Kasumi-1 (cell line): ENCODE measurements around the gene JAM2.

Experiments
- DNase-seq, 2 experiments: peaks; one replicate each; lab custom pipeline; 2025; lab: John Stamatoyannopoulos, UW

Gene JAM2

DNA sequence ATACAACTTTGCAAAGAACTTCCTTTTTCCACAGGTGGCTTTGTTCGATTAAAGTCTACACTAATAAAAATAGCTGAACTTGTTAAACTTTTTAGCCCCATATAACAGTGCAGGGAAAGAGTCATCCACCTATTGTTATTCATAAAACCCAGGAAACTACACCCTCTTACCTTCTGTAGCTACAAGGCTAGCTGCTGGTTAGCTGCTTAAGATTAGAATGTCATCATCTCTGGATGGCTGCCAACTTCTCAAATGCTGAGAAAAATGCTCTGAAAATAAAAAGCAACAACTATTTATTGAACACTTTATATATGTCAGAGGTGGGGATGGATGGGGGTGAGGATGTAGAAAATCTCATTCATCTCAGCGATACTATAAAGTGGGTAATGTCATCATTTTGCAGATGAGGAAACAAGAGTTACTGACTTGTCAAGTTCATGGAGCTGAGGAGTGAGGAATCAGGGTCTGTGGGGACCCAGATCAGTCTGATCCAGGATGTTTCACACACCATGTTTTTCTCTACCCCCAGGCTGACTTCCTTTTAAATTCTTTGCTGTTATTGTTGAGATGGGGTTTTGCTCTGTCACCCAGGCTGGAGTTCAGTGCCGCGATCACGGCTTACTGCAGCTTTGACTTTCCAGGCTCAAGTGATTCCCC is 78.6 kb downstream of the JAM2 start:
- peak in 1 of 2 experiments; percentile 8 for DNase-seq

DNA sequence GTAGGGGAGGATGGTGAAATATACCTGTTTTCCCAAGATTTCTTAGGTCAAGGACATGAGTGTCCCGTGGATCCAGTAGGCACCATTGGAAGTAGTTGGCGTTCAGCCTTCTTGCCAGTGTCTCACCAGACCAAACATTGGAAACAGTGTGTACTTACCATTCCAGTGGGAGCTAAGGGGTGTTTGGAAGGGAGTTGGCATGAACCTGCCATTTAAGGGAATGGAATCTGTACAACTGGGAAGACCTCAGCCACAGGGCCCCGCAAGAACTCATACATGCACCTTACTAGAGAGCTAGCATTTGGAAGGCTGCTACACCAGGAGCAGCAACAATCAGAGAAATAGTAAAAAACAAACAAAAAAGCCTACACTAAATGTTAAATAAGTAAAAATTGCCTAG is 82.9 kb downstream of the JAM2 start:
- no peak for DNase-seq

DNA sequence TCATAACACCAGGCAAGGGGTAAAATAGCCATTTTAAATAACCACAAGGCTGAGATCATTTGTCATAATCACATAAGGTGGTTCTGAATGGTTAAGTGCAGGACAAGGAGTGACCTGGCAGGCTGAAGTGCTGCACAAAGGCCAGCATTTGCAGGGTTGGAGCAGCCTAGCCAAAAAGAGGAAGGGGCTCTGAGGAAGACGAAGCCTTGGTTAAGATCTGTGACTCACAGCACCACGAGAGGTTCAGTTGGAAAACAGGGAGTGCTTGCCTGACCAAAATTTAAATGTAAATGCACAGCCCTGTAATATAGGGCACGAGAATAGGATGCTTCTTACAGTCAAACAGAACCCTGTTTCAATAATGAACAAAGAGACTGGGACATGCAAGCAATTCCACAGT is 83.6 kb downstream of the JAM2 start:
- DNase-seq, result peak; percentile 77 to 82

DNA sequence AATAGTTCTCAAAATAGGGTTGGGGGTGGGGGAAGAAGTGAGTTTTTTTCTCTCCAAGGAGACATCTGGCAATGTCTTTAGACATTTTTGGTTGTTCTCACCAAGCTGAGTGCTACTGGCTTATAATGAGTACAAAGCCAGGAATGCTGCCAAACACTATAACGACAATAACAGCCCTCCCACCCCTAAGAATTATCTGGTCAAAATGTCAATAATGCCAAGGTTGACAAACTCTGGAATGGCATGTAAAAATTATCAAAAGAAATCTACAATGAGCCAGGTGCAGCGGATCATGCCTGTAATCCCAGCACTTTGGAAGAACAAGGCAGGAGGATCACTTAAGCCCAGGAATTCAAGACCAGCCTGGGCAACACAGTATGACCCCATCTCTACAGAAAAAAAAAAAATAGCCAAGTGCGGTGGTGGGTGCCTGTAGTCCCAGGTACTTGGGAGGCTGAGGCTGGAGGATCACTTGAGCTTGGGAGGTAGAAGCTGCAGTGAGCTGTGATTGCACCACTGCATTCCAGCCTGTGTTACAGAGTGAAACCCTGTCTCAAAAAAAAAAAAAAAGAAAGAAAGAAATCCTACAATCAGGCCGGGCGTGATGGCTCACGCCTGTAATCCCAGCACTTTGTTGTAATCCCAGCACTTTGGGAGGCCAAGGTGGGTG is 93.2 kb downstream of the JAM2 start:
- DNase-seq, result no peak

DNA sequence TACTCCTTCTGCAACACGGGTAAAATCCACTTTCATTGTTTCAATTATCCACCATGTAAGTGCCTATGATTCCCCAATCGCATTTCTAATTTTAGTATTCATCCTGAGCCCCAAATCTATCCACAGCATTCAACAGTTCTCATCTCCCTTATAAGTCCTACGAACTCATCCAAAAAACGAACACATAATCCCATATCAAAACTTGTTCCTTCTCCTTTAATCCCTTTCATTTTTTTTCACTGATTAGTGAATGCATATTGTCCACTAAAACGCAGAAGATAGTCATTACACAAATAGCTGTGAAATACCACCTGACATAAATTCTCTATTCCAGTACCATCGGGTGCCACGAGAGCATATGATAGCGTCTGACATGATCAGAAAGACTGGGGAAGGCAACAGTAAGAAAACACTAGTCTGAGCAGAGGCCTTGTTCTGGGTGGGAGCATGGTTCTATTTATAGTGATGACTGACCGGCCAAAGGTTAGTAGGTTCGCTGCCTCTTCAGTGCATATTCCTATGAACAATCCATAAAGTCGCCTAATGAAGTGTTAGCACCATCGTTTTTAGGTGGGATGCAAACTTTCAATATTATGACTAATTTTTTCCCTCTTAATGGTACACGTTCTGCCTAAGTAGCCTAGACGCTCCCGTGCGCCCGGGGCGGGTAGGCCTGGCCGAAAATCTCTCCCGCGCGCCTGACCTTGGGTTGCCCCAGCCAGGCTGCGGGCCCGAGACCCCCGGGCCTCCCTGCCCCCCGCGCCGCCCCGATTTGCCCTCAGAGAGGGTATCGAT is 95.0 kb downstream of the JAM2 start:
- DNase-seq, result peak; percentile 33 to 47

DNA sequence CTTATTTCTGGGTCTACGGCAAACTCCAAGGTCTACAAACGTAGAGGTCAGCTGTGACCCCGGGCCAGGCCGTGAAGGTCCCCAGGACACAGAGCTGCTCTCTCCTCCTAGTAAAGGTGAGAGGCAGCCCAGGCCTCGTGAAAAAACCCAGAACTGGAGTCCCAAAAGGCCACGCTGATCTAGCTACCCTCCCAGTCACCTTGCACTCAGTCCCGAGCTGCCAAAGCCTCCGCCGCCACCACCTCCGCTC is 95.5 kb downstream of the JAM2 start:
- no peak for DNase-seq

DNA sequence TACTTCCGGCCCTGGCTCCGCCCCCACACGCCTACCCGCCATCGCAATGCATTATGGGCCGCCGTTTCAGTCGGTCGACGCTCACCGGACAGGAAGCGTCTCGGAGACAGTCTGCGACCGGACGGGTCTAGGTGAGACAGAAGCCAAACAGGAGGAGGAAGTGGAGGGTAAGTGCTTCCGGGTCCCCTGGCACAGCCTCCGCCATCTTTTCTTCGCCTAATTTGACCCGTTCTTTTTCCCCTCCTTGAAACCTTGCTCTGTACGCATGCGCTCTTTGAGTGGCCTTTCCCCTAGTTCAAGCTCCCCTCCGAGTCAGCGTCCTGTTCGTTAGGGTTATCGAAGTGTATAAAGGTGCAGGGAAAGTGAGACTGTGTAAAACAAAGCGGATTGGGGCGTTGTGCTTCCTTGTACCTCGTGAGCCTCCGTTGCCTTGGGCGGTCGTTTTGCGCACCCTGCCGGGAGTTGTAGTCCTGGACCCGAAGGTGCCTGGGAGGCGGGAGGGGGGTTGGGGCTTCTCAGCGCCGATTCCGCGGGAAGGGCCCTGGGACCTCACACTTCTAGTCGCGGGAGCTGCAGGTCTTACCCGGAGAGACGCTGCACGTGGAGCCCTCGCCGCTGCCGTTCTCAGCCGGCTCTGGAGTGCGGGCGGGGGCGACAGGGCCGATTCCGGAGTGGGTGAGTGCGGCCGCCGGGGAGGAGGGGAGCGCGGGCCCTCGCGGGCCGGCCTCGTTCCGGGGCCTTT is 96.0 kb downstream of the JAM2 start, which contains the start of the genes ATP5PF and GABPA:
ATP5PF (minus strand) TSS at position 1 of the 742 bp plus-strand sequence. CDS start 5,110 bp downstream, outside the sequence.
GABPA (plus strand) TSS at position 69 of the 742 bp plus-strand sequence. CDS start 6,627 bp downstream, outside the sequence.
- peak; percentile 95 to 97 for DNase-seq

DNA sequence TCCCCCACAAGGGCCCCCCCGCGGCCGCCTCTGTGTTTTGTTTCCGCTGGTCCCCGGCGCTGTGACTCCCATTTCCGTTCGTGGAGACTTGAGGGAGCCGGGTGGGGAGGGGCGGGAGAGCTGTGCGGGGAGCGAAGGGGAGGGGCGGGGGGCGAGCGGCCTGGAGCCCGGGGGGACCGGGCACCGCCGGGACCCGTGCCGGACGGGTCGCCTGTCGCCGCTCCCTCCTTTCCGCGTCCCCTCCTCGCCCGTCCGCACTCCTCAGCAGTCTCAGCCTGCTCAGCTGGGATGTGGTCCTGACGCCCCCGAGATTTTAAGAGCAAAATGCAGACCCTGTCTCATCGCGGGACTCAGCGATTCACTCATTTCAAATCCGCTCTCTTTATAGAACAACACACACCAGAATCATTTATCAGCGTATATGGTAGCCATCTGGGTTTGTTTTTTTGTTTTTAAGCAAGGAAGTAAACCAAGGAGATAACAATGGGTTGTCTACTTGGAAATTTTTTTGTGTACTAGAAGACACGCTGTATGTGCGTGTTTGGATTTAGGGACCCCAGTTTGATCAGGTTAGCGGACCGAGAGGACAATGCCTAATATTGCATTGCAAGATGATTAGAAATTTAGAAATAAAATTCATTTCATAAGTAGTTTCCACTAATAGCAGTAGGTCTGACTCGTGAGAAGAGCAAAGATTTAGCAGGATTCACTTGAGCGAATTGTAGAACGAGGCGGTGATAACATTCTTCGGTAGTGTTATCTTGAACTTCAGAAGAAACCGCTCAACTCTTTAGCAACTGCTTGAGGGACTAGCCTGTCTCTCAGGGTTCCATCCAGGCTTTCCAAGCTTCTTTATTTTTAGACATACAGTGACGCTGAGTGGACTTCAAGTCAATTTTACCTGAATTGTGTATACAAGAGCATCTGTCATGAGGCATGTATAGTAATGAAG is 96.9 kb downstream of the JAM2 start:
- peak; percentile 74 to 80 for DNase-seq

DNA sequence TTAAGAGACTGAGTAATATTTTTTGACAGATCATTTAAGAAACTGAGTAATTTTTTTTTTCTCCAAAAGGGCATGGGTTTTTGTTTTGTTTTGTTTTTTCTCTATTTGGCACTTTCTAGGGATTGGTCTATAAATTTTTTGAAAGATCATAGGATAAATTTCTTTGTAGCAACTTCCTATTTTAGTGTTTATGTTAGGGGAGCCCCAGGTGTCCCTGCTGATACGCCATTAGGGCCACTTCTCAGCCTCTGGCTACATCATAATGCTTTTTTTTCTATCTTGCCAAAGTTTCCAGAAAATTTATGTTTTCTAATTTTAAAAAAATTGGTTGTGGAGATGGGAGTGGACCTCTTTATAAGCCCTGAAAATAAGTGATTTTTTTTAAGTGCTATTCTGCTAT is 98.4 kb downstream of the JAM2 start:
- no peak for DNase-seq

DNA sequence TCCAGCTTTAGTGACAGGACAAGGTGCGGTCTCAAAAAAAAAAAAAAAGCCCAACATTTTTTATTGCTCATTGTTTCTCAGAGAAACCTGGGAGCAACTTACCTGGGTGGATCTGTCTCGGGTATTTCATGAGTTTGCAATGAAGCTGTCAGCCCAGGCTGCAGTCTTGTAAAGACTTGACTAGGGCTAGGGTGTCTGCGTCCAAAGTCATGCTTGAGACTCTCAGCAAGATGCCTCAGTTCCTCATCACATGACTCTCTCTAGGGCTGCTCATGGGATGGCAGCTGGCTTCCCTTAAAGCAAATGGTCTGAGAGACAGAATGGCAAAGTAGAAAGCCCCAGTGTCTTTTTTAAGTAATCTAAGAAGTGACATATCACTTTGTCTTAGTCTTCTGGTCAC is 103.8 kb downstream of the JAM2 start:
- DNase-seq, result no peak

DNA sequence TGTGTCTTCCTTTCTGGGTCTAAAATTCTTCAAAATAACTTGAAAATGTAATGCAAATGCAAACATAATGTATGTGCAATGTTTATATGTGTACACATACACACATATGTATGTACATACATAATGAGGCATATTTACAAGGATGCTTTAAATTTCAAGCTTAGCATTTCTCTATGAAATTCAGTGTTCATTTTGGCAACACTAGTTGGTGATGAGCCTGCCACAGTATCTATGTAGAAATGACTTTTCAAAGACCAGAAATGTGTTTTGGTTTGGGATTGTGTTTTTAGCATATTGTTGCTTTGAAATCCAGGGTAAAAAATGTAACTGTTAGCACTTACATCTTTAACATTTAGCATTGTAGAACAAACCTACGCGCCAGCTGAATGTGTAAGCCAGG is 105.8 kb downstream of the JAM2 start:
- DNase-seq, result no peak

DNA sequence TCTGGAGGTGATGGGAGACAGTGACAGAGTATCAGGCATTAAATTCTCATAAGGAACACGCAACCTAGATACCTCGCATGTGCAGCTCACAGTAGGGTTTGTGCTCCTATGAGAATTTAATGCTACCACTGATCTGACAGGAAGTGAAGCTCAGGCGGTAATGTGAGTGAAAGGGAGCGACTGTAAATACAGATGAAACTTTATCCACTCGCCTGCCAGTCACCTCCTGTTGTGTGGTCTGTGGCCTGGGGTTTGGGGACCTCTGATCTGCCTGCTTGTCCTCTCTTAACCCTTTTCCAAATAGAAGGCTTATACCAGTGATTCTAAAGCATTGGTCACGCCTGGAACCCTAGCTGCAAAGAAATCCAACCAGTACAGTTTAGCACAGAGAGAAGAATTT is 111.0 kb downstream of the JAM2 start:
- peak; percentile 62 to 66 for DNase-seq

DNA sequence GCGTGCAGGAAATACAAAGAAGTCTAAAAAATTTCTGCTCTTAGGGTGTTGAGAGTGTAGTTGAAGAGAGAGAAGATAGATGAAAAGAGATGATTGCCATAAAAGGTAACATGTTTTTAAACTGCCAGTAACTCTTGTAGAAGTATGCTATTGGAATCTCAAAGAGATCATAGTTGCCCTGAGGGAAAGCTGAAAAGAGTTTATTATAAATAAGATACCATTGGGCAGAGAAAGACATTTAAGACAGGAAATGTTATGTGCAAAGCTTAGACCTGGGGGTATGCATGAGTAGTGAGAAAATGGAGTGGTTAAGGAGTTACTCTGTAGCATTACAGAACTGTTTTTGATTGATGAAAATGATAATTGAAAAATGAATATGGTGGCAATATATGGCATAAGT is 113.4 kb downstream of the JAM2 start:
- DNase-seq, result no peak

DNA sequence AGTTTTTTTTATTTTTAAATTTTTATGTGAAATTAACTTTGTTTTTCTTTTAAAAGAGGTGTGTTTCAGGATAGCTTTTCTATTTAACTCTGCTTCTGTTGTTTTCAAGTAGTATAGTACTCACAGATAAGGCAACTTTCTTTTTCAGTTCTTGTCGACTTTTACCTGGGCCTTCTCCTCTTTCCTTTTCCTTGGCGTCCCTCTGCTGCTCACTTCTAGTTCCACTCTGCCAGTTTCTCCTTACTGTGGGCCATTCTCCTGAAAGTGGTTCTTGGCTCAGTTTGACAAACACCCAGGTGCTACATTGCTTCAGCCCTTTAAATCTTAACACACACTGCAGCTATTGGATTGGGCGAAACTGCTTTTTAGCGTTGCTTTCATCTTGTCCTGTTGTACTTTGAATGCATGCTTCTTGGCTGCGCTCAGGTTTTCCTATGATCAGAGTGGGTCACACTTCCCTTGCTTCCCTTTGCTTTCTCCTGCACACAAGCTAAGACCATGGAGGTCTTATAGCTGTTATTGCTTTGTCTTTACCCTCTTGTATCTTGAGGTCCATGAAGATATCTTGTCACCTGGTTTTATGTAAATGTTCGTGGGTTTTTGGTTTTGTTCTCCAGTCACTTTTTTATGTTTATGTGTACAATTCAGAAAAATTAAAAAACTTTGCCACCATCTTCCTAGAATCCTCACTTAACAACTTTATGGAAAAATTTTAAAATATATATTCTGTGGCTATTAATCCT is 117.3 kb downstream of the JAM2 start:
- no peak for DNase-seq

DNA sequence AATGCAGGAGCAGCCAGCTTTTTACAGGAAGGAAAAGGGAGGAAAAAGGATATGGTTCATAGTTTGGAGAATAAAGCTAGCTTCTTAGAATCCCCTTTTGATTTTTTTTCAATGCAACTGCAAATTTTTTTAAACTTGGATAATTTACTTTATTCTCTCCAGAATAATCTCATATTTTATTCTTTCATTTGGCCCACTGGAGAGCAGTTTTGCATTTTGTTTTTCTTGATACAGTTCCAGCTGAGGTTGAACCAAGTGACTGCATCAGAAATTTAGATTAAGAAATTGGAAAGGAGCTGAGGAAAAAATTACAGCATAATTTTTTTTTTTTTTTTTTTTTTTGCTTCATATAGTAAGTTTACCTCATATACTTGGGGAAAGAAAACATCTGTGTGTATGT is 118.5 kb downstream of the JAM2 start:
- DNase-seq, result no peak

DNA sequence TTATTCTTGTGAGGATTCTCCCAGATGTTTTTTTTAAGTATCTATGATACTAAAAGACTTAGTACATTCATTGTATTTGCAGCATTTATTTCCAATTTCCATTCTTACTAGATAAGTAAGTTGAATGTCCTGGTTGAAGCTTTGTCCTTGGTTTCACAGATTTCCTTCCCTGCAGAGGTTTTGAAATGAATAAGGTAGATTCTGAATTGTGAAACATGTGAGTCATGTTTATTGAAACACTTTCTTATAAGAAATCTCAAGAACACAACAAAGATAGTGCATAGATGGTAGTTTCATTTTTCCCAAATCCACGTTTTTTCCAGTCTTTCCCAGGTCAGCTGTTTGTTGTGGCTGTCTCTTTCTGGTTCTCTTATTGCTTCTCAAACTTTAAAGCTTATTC is 120.5 kb downstream of the JAM2 start:
- no peak for DNase-seq

DNA sequence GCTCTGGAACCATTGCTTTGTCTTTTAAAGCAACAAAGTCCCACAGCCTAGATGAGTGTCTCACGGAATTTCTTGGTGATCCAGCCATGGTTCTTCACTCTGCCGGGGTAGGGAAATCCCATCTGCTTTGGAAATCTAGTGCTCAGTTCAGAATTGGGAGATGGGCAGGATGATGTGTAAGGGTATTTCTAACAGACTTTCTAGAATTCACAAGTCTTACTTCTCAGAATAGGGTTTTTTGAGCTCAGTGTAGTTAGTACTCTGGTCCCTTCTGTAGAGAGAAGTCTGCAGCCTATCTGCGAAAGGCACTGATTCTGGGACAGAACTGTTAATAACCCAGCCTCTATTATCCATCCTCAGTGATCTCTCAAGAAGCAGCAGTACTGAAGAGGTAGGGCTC is 121.0 kb downstream of the JAM2 start:
- no peak for DNase-seq

DNA sequence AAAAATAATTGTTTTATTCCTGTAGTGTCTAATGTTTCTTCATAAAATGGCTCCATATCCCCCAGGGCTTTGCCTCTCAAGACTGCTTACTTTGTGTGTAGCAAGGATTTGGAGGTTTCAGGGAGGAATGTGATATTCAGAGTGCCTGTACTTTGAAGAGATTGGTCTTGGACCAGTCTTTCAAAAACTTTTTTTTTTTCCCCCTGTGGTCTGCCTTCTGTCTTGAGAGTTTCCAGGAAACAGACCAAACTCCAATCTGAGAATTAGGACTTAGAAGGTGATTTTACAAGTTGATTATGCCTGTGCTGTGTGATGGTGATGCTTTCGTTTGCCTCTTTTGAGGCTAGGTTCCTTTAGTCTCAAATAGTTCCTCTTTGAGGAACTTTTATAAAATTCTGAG is 121.6 kb downstream of the JAM2 start:
- no peak for DNase-seq

DNA sequence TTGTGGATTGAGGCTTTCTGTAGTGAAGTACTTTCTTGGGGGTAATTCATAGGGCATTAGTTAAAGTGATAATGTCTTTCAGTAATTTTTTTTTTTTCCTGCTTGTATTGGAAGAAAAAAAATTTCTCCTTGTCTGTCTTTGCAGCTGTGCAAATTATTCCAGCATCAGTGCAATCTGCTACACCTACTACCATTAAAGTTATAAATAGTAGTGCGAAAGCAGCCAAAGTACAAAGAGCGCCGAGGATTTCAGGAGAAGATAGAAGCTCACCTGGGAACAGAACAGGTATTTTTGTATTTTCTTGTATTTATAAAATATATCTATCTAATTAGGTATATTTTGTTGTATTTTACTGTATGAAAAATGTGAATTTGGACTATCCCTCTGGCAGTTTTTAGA is 125.0 kb downstream of the JAM2 start:
- no peak for DNase-seq
